NCI-H2227 (cell line): Measurements from ENCODE around the gene ST6GAL1.
A peak's percentile ranks its signal among the peaks of the same experiment; 100 is the strongest.

ENCODE experiments used
- DNase-seq: peaks from one replicate; lab custom pipeline; 2025; ENCODE audit not compliant: unreplicated experiment; lab: John Stamatoyannopoulos, UW

Gene ST6GAL1

GRCh38 chr3:187072102-187072501, 141.8 kb downstream of the ST6GAL1 start:
- DNase-seq, result no peak

- no peak for DNase-seq
Measured at GRCh38 chr3:187072511-187072910, 142.2 kb downstream of the ST6GAL1 start.

- no peak for DNase-seq
Measured at GRCh38 chr3:187073581-187074098, 143.3 kb downstream of the ST6GAL1 start.

GRCh38 chr3:187074846-187075245, 144.5 kb downstream of the ST6GAL1 start:
- DNase-seq, result no peak

GRCh38 chr3:187076297-187076696, 146.0 kb downstream of the ST6GAL1 start:
- no peak for DNase-seq

GRCh38 chr3:187077085-187077484, 146.8 kb downstream of the ST6GAL1 start:
- DNase-seq, result no peak

- DNase-seq, result no peak
Measured at GRCh38 chr3:187077537-187077936, 147.2 kb downstream of the ST6GAL1 start.

- no peak for DNase-seq
Measured at GRCh38 chr3:187079090-187080022, 149.0 kb downstream of the ST6GAL1 start.

- no peak for DNase-seq
Measured at GRCh38 chr3:187080799-187081450, 150.6 kb downstream of the ST6GAL1 start.

- no peak for DNase-seq
Measured at GRCh38 chr3:187082758-187083375, 152.5 kb downstream of the ST6GAL1 start.

GRCh38 chr3:187084126-187084525, 153.8 kb downstream of the ST6GAL1 start:
- DNase-seq, result no peak

- DNase-seq, result no peak
Measured at GRCh38 chr3:187084580-187084979, 154.3 kb downstream of the ST6GAL1 start.

GRCh38 chr3:187085021-187085666, 154.8 kb downstream of the ST6GAL1 start:
- DNase-seq, result no peak

GRCh38 chr3:187085933-187086332, 155.6 kb downstream of the ST6GAL1 start:
- DNase-seq, result no peak

- DNase-seq, result no peak
Measured at GRCh38 chr3:187086831-187087230, 156.5 kb downstream of the ST6GAL1 start.

GRCh38 chr3:187088701-187089100, 158.4 kb downstream of the ST6GAL1 start:
- DNase-seq, result no peak

- no peak for DNase-seq
Measured at GRCh38 chr3:187093320-187093719, 163.0 kb downstream of the ST6GAL1 start.

GRCh38 chr3:187098923-187099512, 168.7 kb downstream of the ST6GAL1 start:
- no peak for DNase-seq

- DNase-seq, result peak; percentile 5
Measured at GRCh38 chr3:187101184-187102072, 171.1 kb downstream of the ST6GAL1 start.
